Activated naive CD4-positive, alpha-beta T cell treated with anti-CD3 and anti-CD28 coated beads, Interleukin-2, amount 50 U/mL, for 72 hours (primary cell): ENCODE results near the gene BABAM1. TPM values are rescaled to one million over a fixed set of nuclear protein-coding genes. Genes with fewer than 3 reads are reported as not detected.
A peak's percentile ranks its signal among the peaks of the same experiment; 100 is the strongest.
"Not testable (repeated sequence)": the region's sequence is repeated elsewhere in the genome, so short reads cannot be mapped to it uniquely, and the experiment has no call there.

ENCODE experiments used
- ATAC-seq, 2 donors: fragments of 150-1000 bp; cut with Tn5 transposase; 2 replicates each; pipeline ENCODE4 v1.10.0; 2021; ENCODE audit warnings: mild to moderate bottlenecking in 2 of 2, moderate library complexity in 2 of 2
- DNase-seq, 2 donors: peaks; one replicate each; pipeline ENCODE4 v3.0.0; 2021 to 2022; ENCODE audit warnings: low spot score in 2 of 2
- H3K27ac Mint-ChIP-seq, 2 donors: one replicate each; pipeline ENCODE4 v1.8.0; 2022; ENCODE audit warnings: mild to moderate bottlenecking in 2 of 2, mixed read lengths in 2 of 2
- H3K36me3 Mint-ChIP-seq, 2 donors: one replicate each; pipeline ENCODE4 v1.8.0; 2022; ENCODE audit warnings: mixed read lengths in 2 of 2
- H3K9me3 Mint-ChIP-seq, 2 donors: one replicate each; pipeline ENCODE4 v1.8.0; 2022; ENCODE audit warnings: mixed read lengths in 2 of 2
- total RNA-seq, 2 donors: library from RNA; stranded (reverse); gene quantifications; one replicate each; pipeline ENCODE4 v1.2.3, GENCODE V29; 2022

BABAM1 gene
- total RNA-seq, 2 donors from 2014 or later = 115 to 125 TPM

GRCh38 chr19:17259118-17259780 lies 8.0 kb upstream of the BABAM1 start:
- H3K9me3 Mint-ChIP-seq = no peaks in the 10 kb centered on the region
- H3K36me3 Mint-ChIP-seq = no peaks in the 10 kb centered on the region
- no peak overlapping the region for H3K27ac Mint-ChIP-seq
- ATAC-seq = no peak
- no peak for DNase-seq

DNA sequence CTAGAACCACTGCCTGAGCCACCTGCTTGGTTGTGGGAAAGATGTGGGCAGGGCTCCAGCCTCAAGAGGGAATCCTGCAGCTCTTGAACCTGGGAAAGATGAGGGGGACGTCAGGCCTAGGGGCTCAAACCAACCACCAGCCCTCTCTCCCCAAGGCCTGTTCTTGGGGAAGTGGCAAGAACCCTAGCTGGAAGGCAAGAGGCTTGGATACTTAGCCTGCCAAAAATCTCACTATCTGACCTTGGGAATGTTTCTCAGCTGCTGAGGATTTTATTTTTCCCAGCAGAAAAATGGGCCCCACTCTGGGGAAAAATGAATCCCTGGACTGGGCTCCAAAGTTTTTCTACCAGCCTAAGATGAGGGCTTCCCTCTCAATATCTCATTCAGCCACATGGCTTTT lies 7.3 kb upstream of the BABAM1 start:
- no peak for ATAC-seq
- no peak for DNase-seq
- H3K27ac Mint-ChIP-seq = no peak overlapping the region
- no peaks in the 10 kb centered on the region for H3K9me3 Mint-ChIP-seq
- no peaks in the 10 kb centered on the region for H3K36me3 Mint-ChIP-seq

- DNase-seq (peak; percentile 88 to 93), ATAC-seq (peak; percentile 100)
- no peaks in the 10 kb centered on the region for H3K9me3 Mint-ChIP-seq
- H3K27ac Mint-ChIP-seq = no peak overlapping the region
- H3K36me3 Mint-ChIP-seq = no peaks in the 10 kb centered on the region
Measured at GRCh38 chr19:17260842-17261325, 6.4 kb upstream of the BABAM1 start.

- Mint-ChIP-seq H3K36me3 (peaks cover 0 to 2% of the 10 kb centered on the region in 2 donors), H3K27ac (no peak overlapping the region), H3K9me3 (no peaks in the 10 kb centered on the region)
- DNase-seq (no peak), ATAC-seq (no peak)
Measured at GRCh38 chr19:17262557-17262956, 4.7 kb upstream of the BABAM1 start.

- ATAC-seq (no peak), DNase-seq (no peak)
- Mint-ChIP-seq H3K9me3 (no peaks in the 10 kb centered on the region), H3K36me3 (peaks cover 5 to 8% of the 10 kb centered on the region in 2 donors), H3K27ac (peak overlapping the region in 1 of 2 donors; percentile 66)
Measured at GRCh38 chr19:17263712-17264640, 3.3 kb upstream of the BABAM1 start.

DNA sequence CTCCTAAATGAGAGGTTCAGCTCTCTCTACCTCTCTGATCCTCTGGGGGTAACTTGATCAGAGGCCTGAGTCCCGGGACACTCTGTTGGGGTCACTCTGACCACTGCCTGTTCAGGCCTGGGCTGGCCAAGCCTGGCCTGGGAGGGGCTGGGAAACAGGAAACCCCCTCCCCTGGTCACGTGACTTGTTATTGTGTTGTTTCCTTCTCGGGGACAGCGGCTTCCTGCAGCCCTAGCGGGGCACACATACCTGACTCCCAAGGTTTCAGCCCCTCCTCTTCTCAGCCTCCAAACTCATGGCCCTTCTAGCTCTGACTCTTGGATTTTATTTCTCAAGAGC lies 2.6 kb upstream of the BABAM1 start, which contains the start of gene USHBP1:
Gene USHBP1 (minus strand): TSS at position 105 of the 339 bp plus-strand sequence. CDS start 446 bp downstream, outside the sequence.
- H3K9me3 Mint-ChIP-seq = no peaks in the 10 kb centered on the region
- peaks cover 5 to 8% of the 10 kb centered on the region in 2 donors for H3K36me3 Mint-ChIP-seq
- ATAC-seq (no peak), DNase-seq (no peak)
- H3K27ac Mint-ChIP-seq = peak within 1 kb of the TSS in 1 of 2 donors; percentile 66

DNA sequence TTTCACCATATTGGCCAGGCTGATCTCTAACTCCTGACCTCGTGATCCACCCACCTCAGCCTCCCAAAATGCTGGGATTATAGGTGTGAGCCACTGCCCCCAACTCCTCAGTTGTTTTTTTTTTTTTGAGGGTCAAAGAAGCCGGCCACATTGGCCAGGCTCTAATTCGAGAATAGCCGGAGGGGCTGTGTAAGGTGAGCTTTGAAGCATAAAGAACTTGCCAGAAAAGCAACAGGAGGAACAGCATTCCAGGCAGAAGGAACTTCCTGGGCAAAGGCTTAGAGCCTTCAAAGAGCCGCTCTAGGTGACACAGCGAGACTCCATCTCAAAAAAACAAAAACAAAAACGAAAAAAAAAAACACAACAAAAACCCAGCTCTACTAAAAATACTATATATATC lies 1.2 kb upstream of the BABAM1 start:
- ATAC-seq = no peak
- peaks cover 5 to 8% of the 10 kb centered on the region in 2 donors for H3K36me3 Mint-ChIP-seq
- no peak overlapping the region for H3K27ac Mint-ChIP-seq
- no peak for DNase-seq
- no peaks in the 10 kb centered on the region for H3K9me3 Mint-ChIP-seq

DNA sequence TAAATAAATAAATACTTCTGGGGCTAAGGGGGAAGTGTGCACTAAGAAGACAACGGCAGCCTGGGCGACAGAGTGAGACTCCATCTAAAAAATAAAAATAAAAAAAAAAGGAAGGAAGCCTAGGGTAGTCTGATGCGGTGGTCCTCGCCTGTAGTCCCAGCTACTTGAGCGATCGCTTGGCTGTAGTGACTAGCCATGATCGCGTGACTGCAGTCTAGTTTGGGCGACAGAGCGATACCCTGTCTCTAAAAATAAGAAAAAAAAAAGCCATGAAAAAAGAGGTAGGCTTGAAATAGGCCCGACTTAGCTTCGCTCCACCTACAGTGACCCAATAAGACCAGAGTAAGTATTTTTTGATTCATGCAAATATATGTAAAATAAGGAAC lies 661 bp upstream of the BABAM1 start:
- Mint-ChIP-seq H3K36me3 (peaks cover 5 to 8% of the 10 kb centered on the region in 2 donors), H3K9me3 (no peaks in the 10 kb centered on the region), H3K27ac (peak overlapping the region; percentile 63 to 90)
- ATAC-seq = no peak
- DNase-seq = no peak

- Mint-ChIP-seq H3K36me3 (peaks cover 5 to 8% of the 10 kb centered on the region in 2 donors), H3K27ac (peak overlapping the region; percentile 36 to 90), H3K9me3 (no peaks in the 10 kb centered on the region)
- ATAC-seq (no peak), DNase-seq (no peak)
Measured at GRCh38 chr19:17268754-17269153, 1.5 kb downstream of the BABAM1 start.

DNA sequence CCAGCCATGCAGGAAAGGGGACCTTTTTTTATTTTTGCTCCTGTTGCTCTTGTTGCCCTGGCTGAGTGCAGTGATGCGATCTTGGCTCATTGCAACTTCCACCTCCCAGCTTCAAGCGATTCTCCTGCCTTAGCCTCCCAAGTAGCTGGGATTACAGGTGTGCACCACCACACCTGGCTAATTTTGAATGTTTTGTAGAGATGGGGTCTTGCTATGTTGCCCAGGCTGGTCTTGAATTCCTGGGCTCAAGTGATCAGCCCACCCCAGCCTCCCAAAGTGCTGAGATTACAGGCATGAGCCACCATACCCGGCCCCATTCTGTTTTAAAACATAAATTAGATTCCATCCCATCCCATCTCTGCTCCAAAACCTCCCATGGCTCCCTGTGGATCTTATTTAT lies 7.6 kb downstream of the BABAM1 start:
- DNase-seq, H3K9me3 Mint-ChIP-seq, ATAC-seq, H3K36me3 Mint-ChIP-seq: not testable (repeated sequence)
- peak overlapping the region in 1 of 2 donors; percentile 79 for H3K27ac Mint-ChIP-seq

DNA sequence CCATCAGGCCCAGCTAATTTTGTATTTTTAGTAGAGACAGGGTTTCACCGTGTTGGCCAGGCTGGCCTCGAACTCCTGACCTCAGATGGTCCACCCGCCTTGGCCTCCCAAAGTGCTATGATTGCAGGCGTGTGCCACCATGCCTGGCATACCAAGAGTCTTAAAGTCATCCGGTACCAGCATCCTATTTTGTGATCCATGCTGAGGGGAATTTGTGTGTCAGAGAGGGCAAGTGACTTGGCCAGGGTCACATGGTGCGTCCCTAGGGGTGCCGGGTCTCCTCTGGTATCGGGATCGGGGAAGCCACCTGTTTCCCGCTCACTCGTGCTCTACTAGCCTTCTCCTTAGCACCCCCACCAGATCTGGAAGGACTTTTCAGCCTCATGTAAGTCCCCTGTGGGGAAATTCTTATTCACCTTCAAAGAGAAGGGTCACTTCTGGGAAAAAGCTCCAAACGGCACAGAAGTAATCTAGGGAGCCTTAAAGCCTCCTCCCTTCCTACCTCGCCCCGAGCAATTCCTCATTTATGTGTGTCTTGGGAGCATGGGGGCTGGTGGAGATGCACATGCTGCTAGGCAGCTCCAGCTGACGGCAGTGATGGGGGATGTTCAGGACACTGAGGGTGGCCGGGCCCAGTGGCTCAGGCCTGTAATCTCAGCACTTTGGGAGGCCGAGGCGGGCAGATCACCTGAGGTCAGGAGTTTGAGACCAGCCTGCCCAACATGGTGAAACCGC lies 8.4 kb downstream of the BABAM1 start:
- peak overlapping the region; percentile 15 to 60 for H3K27ac Mint-ChIP-seq
- H3K36me3 Mint-ChIP-seq = no peaks in the 10 kb centered on the region
- ATAC-seq = no peak

DNA sequence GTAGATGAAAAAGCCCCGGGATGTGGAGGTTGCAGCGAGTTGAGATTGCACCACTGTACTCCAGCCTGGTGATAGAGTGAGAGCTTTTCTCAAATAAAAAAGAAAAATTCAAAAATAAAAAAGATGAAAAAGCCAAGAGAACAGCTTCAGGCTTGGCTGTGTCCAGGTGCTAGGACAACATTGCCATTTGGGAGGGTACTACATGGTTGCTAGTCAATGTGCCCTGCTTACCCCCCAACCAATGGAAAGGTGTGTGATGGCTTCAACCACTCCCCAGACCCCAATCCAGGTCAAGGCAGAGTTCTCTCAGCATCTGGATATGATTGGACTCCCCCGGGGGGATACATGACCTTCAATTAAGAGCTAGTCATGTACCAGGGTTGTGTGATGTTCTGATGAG lies 12.2 kb downstream of the BABAM1 start:
- Mint-ChIP-seq H3K9me3 (no peaks in the 10 kb centered on the region), H3K27ac (no peak overlapping the region), H3K36me3 (no peaks in the 10 kb centered on the region)
- DNase-seq = no peak
- ATAC-seq = no peak

More for the DNA sequence above, 8.4 kb downstream of the BABAM1 start:
- no peak for DNase-seq
- H3K9me3 Mint-ChIP-seq = no peaks in the 10 kb centered on the region

- DNase-seq = peak in 1 of 2 donors; percentile 56
- Mint-ChIP-seq H3K9me3 (no peaks in the 10 kb centered on the region), H3K36me3 (no peaks in the 10 kb centered on the region), H3K27ac (peak within 1 kb of the TSS; percentile 57 to 68)
- ATAC-seq = peak; percentile 30 to 48
Measured at GRCh38 chr19:17281391-17282304, 14.4 kb downstream of the BABAM1 start, which contains the start of gene ANKLE1. TSS of gene ANKLE1 (plus strand) at chr19:17281901. CDS start at chr19:17281921, 20 bp downstream.

DNA sequence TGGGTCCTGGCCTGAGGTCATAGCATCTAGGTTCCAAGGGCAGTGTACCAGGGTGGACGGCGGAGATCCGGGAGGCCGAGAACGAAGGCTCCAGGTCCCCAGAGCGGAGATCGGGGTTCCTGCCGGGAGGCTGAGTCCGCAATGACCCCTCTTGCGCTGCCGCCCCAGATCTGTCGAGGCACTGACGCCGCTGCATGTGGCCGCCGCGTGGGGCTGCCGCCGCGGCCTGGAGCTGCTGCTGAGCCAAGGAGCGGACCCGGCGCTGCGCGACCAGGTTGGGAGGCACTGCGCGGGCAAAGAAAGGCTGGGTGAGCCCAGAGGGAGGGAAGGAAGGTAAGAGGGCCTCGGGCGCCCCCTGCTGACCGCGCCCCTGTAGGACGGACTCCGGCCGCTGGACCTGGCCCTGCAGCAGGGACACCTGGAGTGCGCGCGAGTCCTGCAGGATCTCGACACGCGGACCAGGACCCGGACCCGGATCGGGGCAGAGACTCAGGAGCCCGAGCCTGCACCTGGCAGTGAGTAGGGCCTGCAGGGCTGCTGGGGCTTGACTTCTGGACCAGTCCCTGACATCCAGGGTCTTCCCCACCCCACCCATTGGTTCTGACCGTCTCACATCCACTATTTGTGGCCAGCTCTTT lies 15.4 kb downstream of the BABAM1 start:
- ATAC-seq (peak; percentile 93), DNase-seq (peak; percentile 84 to 88)
- Mint-ChIP-seq H3K36me3 (no peaks in the 10 kb centered on the region), H3K27ac (peak overlapping the region; percentile 55 to 57), H3K9me3 (no peaks in the 10 kb centered on the region)

- H3K27ac Mint-ChIP-seq = no peak overlapping the region
- no peaks in the 10 kb centered on the region for H3K36me3 Mint-ChIP-seq
- no peak for ATAC-seq
- no peak for DNase-seq
- H3K9me3 Mint-ChIP-seq = no peaks in the 10 kb centered on the region
Measured at GRCh38 chr19:17283504-17283996, 16.3 kb downstream of the BABAM1 start.
